CD1c-positive myeloid dendritic cell (primary cell): ENCODE results near the gene SLC25A17.
"Not testable (repeated sequence)": the region's sequence is repeated elsewhere in the genome, so short reads cannot be mapped to it uniquely, and the experiment has no call there.

Experiments used
- DNase-seq: peaks from one replicate; pipeline ENCODE4 v3.0.0-alpha.2; 2016; ENCODE audit errors: extremely low spot score

Gene SLC25A17

GRCh38 chr22:40818747-40819598, at the start of gene SLC25A17:
Gene SLC25A17 (minus strand): TSS chr22:40819346. CDS start chr22:40819248, 98 bp downstream.
- peak; percentile 92 for DNase-seq

GRCh38 chr22:40868379-40868778, 49.2 kb upstream of the SLC25A17 start:
- not testable (repeated sequence) for DNase-seq

GRCh38 chr22:40867109-40867508, 48.0 kb upstream of the SLC25A17 start:
- no peak for DNase-seq

GRCh38 chr22:40862537-40862936, 43.4 kb upstream of the SLC25A17 start:
- peak; percentile 45 for DNase-seq

GRCh38 chr22:40862013-40862412, 42.9 kb upstream of the SLC25A17 start, which contains the start of gene DNAJB7:
Gene DNAJB7 (minus strand): TSS chr22:40862113. CDS start chr22:40861994, 119 bp downstream.
- no peak for DNase-seq

GRCh38 chr22:40857309-40857855, 38.2 kb upstream of the SLC25A17 start:
- DNase-seq: peak; percentile 22

- DNase-seq: peak; percentile 98
These were observed 37.6 kb upstream of the SLC25A17 start, which contains the start of the genes ST13 and XPNPEP3 for GRCh38 chr22:40856513-40857308. Gene ST13 (minus strand): TSS chr22:40856639. CDS start chr22:40856540, 99 bp downstream. Gene XPNPEP3 (plus strand): TSS chr22:40857148. CDS start chr22:40857182, 34 bp downstream.

GRCh38 chr22:40855979-40856512, 36.9 kb upstream of the SLC25A17 start:
- peak; percentile 55 for DNase-seq

- DNase-seq: peak; percentile 92
These were observed 36.2 kb upstream of the SLC25A17 start for GRCh38 chr22:40855071-40855978.

- DNase-seq: no peak
These were observed 34.8 kb upstream of the SLC25A17 start for GRCh38 chr22:40853961-40854360.

GRCh38 chr22:40853333-40853732, 34.2 kb upstream of the SLC25A17 start:
- DNase-seq: no peak

GRCh38 chr22:40845816-40846215, 26.7 kb upstream of the SLC25A17 start:
- not testable (repeated sequence) for DNase-seq

- DNase-seq: no peak
These were observed 25.8 kb upstream of the SLC25A17 start for GRCh38 chr22:40844951-40845350.

GRCh38 chr22:40838486-40838885, 19.3 kb upstream of the SLC25A17 start:
- no peak for DNase-seq

GRCh38 chr22:40834619-40835018, 15.5 kb upstream of the SLC25A17 start:
- DNase-seq: no peak

- no peak for DNase-seq
These were observed 10.0 kb upstream of the SLC25A17 start for GRCh38 chr22:40829131-40829530.

GRCh38 chr22:40826984-40827741, 8.0 kb upstream of the SLC25A17 start:
- no peak for DNase-seq

- DNase-seq: not testable (repeated sequence)
These were observed 7.1 kb upstream of the SLC25A17 start for GRCh38 chr22:40826292-40826691.

GRCh38 chr22:40823426-40823825, 4.3 kb upstream of the SLC25A17 start:
- no peak for DNase-seq

- DNase-seq: peak; percentile 16
These were observed 524 bp upstream of the SLC25A17 start for GRCh38 chr22:40819599-40820140.
